ENCODE results near the gene TRMT10A.

DNA sequence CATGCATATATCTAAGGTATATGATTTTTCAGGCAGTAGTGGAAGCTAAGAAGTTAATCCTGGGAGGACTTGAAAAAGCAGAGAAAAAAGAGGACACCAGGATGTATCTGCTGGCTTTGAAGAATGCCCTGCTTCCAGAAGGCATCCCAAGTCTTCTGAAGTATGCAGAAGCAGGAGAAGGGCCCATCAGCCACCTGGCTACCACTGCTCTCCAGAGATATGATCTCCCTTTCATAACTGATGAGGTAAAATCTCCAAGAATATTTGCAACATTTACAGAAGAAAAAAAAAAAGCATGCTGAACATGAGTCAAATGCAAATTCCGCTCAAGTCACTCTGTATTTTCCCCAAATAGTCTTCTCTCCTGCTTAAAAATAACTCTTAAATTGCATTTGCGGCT is 42.9 kb upstream of the TRMT10A start:
- no peak for TF ChIP-seq POLR2A (IDR thresholded peaks at IDR 0.05)
- TF ChIP-seq, protein P1, sequence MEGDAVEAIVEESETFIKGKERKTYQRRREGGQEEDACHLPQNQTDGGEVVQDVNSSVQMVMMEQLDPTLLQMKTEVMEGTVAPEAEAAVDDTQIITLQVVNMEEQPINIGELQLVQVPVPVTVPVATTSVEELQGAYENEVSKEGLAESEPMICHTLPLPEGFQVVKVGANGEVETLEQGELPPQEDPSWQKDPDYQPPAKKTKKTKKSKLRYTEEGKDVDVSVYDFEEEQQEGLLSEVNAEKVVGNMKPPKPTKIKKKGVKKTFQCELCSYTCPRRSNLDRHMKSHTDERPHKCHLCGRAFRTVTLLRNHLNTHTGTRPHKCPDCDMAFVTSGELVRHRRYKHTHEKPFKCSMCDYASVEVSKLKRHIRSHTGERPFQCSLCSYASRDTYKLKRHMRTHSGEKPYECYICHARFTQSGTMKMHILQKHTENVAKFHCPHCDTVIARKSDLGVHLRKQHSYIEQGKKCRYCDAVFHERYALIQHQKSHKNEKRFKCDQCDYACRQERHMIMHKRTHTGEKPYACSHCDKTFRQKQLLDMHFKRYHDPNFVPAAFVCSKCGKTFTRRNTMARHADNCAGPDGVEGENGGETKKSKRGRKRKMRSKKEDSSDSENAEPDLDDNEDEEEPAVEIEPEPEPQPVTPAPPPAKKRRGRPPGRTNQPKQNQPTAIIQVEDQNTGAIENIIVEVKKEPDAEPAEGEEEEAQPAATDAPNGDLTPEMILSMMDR (IDR thresholded peaks at IDR 0.05) = no peak
